MCF 10A (cell line): Measurements from ENCODE around the gene APBA2. TPM values are rescaled to one million over a fixed set of nuclear protein-coding genes. Genes with fewer than 3 reads are reported as not detected.

ENCODE experiments used
- BruUV-seq: library from RNA; stranded (reverse); fragments of 400-500 nt; replicated peaks from 2 replicates; lab custom pipeline; 2021; lab: Mats Ljungman, UMichigan
- CTCF ChIA-PET: fragments of 300-600 bp; sonication (Branson Sonifier 250); formaldehyde crosslinking; extraction: SDS; loops from one replicate; lab custom pipeline; 2021; ENCODE audit warnings: antibody characterized with exemption, inconsistent platforms; lab: Yijun Ruan, JAX
- POLR2A ChIA-PET: fragments of 300-600, 350-650 bp; sonication (Branson Sonifier 250); formaldehyde crosslinking; extraction: SDS; loops from one replicate; lab custom pipeline; 2020; ENCODE audit warnings: antibody characterized with exemption, inconsistent platforms; lab: Yijun Ruan, JAX
- DNase-seq: peaks from one replicate; pipeline ENCODE4 v3.0.0-alpha.2; 2018; ENCODE audit not compliant: unreplicated experiment
- H3K27ac Mint-ChIP-seq: one replicate; pipeline ENCODE4 v1.8.0; 2022; ENCODE audit warnings: mild to moderate bottlenecking, low read depth, mixed read lengths; ENCODE audit not compliant: unreplicated experiment
- H3K27me3 Mint-ChIP-seq: one replicate; pipeline ENCODE4 v1.8.0; 2022; ENCODE audit warnings: mixed read lengths; ENCODE audit not compliant: insufficient read depth, unreplicated experiment
- H3K36me3 Mint-ChIP-seq: one replicate; pipeline ENCODE4 v1.8.0; 2022; ENCODE audit warnings: mild to moderate bottlenecking, moderate library complexity, mixed read lengths; ENCODE audit not compliant: insufficient read depth, unreplicated experiment
- H3K4me1 Mint-ChIP-seq: one replicate; pipeline ENCODE4 v1.8.0; 2022; ENCODE audit warnings: mixed read lengths; ENCODE audit not compliant: insufficient read depth, unreplicated experiment
- H3K4me3 Mint-ChIP-seq: one replicate; pipeline ENCODE4 v1.8.0; 2022; ENCODE audit warnings: mild to moderate bottlenecking, moderate library complexity, mixed read lengths; ENCODE audit not compliant: unreplicated experiment
- H3K9me3 Mint-ChIP-seq: one replicate; pipeline ENCODE4 v1.8.0; 2022; ENCODE audit warnings: mixed read lengths; ENCODE audit not compliant: unreplicated experiment
- intact Hi-C: fragments of 100-400 bp; cut with micrococcal nuclease; formaldehyde crosslinking; loops from 2 replicates; pipeline ENCODE4 v1.14.1; 2022
- total RNA-seq: library from RNA; stranded (reverse); gene quantifications from 2 replicates; pipeline ENCODE4 v1.2.3, GENCODE V29; 2022
- TF ChIP-seq, protein P1 (sequence below): fragments of 200-600 bp; IDR thresholded peaks from one replicate; pipeline ENCODE4 v1.8.0; 2022; ENCODE audit warnings: antibody characterized with exemption, mild to moderate bottlenecking; ENCODE audit not compliant: unreplicated experiment

The APBA2 gene
- total RNA-seq, 1 experiment from 2014 or later: not detected

- no peak overlapping the region for H3K4me3 Mint-ChIP-seq
- no peak overlapping the region for H3K27ac Mint-ChIP-seq
- no TSS peak for BruUV-seq
- H3K4me1 Mint-ChIP-seq: no peaks in the 10 kb centered on the region
- TF ChIP-seq, protein P1, sequence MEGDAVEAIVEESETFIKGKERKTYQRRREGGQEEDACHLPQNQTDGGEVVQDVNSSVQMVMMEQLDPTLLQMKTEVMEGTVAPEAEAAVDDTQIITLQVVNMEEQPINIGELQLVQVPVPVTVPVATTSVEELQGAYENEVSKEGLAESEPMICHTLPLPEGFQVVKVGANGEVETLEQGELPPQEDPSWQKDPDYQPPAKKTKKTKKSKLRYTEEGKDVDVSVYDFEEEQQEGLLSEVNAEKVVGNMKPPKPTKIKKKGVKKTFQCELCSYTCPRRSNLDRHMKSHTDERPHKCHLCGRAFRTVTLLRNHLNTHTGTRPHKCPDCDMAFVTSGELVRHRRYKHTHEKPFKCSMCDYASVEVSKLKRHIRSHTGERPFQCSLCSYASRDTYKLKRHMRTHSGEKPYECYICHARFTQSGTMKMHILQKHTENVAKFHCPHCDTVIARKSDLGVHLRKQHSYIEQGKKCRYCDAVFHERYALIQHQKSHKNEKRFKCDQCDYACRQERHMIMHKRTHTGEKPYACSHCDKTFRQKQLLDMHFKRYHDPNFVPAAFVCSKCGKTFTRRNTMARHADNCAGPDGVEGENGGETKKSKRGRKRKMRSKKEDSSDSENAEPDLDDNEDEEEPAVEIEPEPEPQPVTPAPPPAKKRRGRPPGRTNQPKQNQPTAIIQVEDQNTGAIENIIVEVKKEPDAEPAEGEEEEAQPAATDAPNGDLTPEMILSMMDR: no peak
- intact Hi-C loops: no loop called here
- H3K27me3 Mint-ChIP-seq: no peaks in the 10 kb centered on the region
- H3K36me3 Mint-ChIP-seq: peaks cover 6% of the 10 kb centered on the region
- POLR2A ChIA-PET: no interaction called here
- peaks cover 8% of the 10 kb centered on the region for H3K9me3 Mint-ChIP-seq
- CTCF ChIA-PET: no interaction called here
- no peak for DNase-seq
Observed at GRCh38 chr15:28942571-28942970, 56.8 kb downstream of the APBA2 start.

DNA sequence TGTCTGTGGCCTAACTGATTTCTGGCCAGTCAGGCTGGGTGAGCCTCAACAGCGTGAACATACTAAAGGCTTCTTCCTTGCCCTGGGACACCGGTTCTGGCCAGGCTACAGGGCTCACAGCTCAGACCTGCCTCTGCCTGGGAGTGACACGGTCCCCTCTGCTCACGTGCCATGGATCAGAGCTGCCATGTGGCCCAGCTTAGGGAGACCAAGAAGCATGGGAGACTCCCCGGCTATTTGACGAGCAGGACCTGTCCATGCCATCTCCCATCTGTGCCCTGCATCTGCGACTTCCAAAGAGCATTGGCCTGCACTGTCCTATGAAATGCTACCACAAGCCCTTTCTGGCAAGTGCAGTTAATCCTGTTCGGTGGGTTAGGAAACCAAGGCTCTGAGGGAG is 57.4 kb downstream of the APBA2 start:
- TF ChIP-seq, protein P1: no peak
- intact Hi-C loops: no loop called here
- Mint-ChIP-seq H3K27me3 (no peaks in the 10 kb centered on the region), H3K4me3 (no peak overlapping the region), H3K9me3 (peaks cover 8% of the 10 kb centered on the region), H3K27ac (no peak overlapping the region), H3K36me3 (peaks cover 6% of the 10 kb centered on the region), H3K4me1 (no peaks in the 10 kb centered on the region)
- no peak for DNase-seq
- no TSS peak for BruUV-seq
- ChIA-PET POLR2A (interaction anchor here (0.6 kb wide), 1 partner anchor 169 kb away, joined by 3 read pairs; no protein-coding TSS in a partner anchor), CTCF (no interaction called here)

- peaks cover 6% of the 10 kb centered on the region for H3K36me3 Mint-ChIP-seq
- TF ChIP-seq, protein P1: no peak
- CTCF ChIA-PET: no interaction called here
- POLR2A ChIA-PET: interaction anchor here (0.6 kb wide), 1 partner anchor 169 kb away, joined by 3 read pairs; no protein-coding TSS in a partner anchor
- no peak overlapping the region for H3K4me3 Mint-ChIP-seq
- no TSS peak for BruUV-seq
- DNase-seq: no peak
- H3K27me3 Mint-ChIP-seq: no peaks in the 10 kb centered on the region
- no peaks in the 10 kb centered on the region for H3K4me1 Mint-ChIP-seq
- H3K9me3 Mint-ChIP-seq: peaks cover 8% of the 10 kb centered on the region
- H3K27ac Mint-ChIP-seq: no peak overlapping the region
- intact Hi-C loops: no loop called here
Observed at GRCh38 chr15:28943611-28944230, 57.9 kb downstream of the APBA2 start.

GRCh38 chr15:28944286-28944685 is 58.5 kb downstream of the APBA2 start:
- TF ChIP-seq, protein P1: no peak
- Mint-ChIP-seq H3K9me3 (peaks cover 8% of the 10 kb centered on the region), H3K4me3 (no peak overlapping the region)

More at GRCh38 chr15:28944286-28944685, 58.5 kb downstream of the APBA2 start:
- peaks cover under 1% of the 10 kb centered on the region for H3K27me3 Mint-ChIP-seq
- no peak for DNase-seq
- H3K4me1 Mint-ChIP-seq: no peaks in the 10 kb centered on the region
- BruUV-seq: no TSS peak
- intact Hi-C loops: no loop called here
- ChIA-PET CTCF (no interaction called here), POLR2A (no interaction called here)
- peaks cover 6% of the 10 kb centered on the region for H3K36me3 Mint-ChIP-seq
- no peak overlapping the region for H3K27ac Mint-ChIP-seq
